Stimulated activated CD4-positive, alpha-beta T cell treated with anti-CD3 and anti-CD28 coated beads, Interleukin-1b, Interleukin-23, amount 100 ng/mL, for 24 hours (primary cell): Measurements from ENCODE around the gene CCDC24.

ENCODE experiments used
- DNase-seq, 4 experiments: peaks; one replicate each; pipeline ENCODE4 v3.0.0-alpha.2; 2020; ENCODE audit warnings: low read depth in 4 of 4, low spot score in 1 of 4

Gene CCDC24

GRCh38 chr1:44038876-44039657 lies 47.7 kb downstream of the CCDC24 start:
- DNase-seq: no peak

- no peak for DNase-seq
These were observed 49.0 kb downstream of the CCDC24 start for GRCh38 chr1:44040418-44040817.

GRCh38 chr1:44040846-44041245 lies 49.4 kb downstream of the CCDC24 start:
- DNase-seq: no peak

GRCh38 chr1:44043176-44044070 lies 52.0 kb downstream of the CCDC24 start:
- no peak for DNase-seq

GRCh38 chr1:44044071-44044801 lies 52.8 kb downstream of the CCDC24 start:
- DNase-seq: no peak

GRCh38 chr1:44045064-44045463 lies 53.7 kb downstream of the CCDC24 start:
- no peak for DNase-seq
